NCI-H2196 treated with DMSO at 0.1 percent for 48 hours (cell line): Measurements from ENCODE around the gene RAB6A.
A peak's percentile ranks its signal among the peaks of the same experiment; 100 is the strongest.

Experiments
- DNase-seq: peaks from one replicate; lab custom pipeline; 2025; ENCODE audit not compliant: unreplicated experiment; lab: John Stamatoyannopoulos, UW

RAB6A gene

GRCh38 chr11:73656985-73657384, 103.9 kb downstream of the RAB6A start:
- no peak for DNase-seq

- no peak for DNase-seq
Observed at GRCh38 chr11:73655686-73656085, 105.2 kb downstream of the RAB6A start.

DNA sequence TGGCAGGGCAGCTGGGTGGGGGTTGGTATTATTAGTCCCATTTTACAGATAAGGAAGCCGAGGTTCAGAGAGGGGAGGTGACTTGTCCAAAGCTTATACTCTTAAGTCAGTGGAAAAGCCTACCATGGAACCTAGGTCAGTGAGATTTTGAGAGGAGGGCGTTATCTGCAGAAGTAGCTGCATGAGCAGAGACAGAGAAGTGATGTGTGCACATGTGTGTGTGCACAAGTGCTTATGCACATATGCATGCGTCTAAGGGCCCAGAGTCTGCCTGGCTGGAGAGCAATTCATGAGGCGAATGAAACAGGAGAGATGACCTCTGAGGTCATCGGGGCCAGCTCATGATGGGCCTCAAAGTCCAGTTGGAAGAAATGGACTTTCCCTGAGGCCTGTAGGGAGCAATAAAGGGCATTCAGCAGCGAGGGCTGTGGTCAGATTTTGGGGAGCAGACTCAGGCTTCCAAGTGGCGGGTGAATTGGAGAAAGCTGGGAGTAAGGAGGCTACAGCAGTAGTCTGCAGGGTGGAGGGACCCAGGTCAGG, 106.3 kb downstream of the RAB6A start:
- DNase-seq, result no peak

- no peak for DNase-seq
Observed at GRCh38 chr11:73653996-73654395, 106.9 kb downstream of the RAB6A start.

GRCh38 chr11:73652856-73653559, 107.9 kb downstream of the RAB6A start:
- no peak for DNase-seq

DNA sequence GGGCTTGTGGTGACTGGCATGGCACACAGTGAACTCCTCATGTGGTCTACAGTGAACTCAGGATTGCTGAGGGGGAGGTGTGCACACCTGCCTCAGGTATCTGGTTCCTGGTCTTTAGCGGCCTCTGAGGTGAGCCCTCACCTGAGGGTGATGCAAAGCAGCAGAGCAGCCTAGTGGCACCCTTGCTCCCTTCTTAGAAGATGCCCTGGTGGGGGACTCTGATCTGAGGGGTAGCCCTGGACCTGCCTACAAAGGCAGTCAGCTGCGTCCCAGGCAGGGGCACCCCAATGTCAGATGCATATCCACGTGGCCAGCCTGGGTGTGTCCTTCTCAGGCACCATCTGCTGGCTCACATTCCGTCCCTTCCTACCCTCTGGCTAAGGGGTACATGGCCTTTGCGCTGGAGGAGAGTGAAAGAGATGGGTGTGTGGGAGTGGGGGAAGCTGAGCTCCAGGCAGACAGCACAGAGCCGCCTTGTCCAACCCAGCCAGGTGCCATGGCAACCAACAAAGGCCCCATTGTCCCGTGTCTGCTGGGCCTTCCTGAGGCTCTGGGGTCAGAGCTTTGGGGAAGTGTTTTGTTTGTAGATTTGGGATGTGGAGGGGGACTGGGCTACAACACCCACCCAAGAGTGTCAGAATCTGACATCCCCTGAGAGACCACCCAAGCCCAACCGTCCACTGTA, 108.7 kb downstream of the RAB6A start:
- peak; percentile 2 for DNase-seq

DNA sequence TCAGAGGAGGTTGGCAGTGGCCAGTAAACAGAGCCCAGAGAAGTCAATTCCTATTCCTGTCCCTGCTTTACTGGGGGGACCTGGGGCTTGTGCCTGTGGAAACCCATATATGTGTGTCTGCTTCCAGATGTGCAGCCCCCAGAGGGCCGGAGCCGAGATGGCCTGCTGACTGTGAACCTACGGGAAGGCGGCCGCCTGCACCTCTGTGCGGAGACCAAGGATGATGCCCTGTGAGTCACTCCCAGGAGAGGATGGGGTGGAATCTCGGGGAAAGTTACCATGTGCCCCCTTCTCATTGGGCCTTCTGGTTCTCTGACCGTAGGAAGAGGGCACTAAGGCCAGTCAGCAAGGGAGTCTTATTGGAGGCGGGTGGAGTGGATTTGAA, 109.2 kb downstream of the RAB6A start:
- DNase-seq, result no peak

DNA sequence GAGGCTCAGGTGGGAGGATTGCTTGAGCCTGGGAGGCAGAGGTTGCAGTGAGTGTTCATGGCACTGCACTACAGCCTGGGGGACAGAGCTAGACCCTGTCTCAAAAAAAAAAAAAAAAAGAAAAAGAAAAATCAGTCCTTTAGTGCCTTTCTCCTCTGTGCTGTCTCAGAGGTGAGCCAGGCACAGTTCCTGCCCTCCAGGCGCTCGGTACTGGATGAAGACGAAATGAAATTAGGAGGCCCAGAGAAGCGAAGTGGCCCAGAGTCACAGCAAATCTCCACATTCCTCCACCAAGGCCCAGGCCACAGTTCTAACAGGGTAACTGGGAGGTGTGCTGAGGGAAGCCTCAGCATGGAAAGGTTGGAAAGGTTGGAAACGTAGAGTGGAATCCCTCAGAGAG, 109.6 kb downstream of the RAB6A start:
- DNase-seq, result no peak

DNA sequence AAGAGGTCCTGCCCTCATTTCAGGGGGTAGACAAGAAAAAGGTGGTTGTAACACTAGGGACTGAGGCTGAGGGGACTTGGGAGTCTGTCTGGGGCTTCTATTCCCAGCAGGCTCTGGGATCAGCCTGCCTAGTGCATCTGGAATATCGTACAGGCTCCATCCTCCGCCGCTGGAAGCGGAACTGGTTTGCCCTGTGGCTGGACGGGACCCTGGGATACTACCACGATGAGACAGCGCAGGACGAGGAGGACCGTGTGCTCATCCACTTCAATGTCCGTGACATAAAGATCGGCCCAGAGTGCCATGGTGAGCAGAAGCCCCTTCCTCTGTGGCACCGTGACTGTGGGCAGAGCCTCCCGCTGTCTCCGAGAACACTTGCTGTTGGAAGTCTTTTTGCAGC, 110.5 kb downstream of the RAB6A start:
- no peak for DNase-seq

GRCh38 chr11:73649206-73649605, 111.7 kb downstream of the RAB6A start:
- no peak for DNase-seq

- DNase-seq, result no peak
Observed at GRCh38 chr11:73648571-73649046, 112.3 kb downstream of the RAB6A start.

DNA sequence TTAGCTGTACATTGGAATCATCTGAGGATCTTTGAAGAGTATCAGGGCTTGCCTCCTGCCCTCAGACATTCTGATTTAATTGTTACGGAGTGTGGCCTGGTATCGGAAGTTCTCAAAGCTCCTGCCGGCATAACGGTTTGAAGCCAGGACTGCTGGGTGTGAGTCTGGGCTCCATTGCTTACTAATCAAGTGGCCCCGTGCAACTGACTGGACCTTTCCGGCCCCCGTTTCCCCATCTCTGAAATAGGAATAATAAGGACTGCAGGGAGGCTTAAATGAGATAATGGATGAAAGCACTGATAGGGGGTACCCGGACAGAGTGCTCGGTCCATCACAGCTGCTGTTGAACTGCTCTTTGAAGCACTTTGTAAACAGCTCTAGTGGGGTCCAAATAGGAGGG, 112.8 kb downstream of the RAB6A start:
- no peak for DNase-seq

DNA sequence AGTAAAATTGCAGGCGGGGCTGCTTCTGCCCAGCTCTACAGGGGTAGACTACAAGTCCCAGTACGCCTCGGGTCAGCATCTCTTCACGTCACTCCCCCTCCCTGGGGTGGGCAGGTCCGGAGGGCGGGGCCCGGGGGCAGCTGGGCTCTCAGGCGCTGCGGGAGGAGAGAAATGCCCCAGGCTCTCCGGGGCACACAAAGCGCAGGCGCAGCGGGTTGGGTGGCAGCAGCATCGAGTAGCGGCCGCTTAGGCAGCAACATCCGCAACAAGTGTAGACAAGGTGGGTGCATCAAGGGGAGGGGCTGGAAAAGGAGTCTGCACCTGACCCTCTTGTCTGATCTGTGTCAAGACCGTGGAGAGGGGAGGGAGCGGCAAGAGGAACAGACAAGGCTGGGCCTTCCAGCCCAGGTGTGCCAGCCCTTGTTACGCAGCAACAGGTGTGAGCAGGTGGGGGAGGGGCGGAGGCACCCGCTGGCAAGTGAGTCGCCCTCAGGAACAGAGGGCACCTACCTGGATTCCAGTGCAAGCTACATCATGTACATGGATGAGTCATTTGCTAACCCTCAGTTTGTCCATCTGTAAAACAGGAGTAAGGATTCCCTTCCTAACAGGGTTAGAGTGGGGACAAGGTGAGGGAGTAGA, 113.3 kb downstream of the RAB6A start:
- DNase-seq, result peak; percentile 96

- no peak for DNase-seq
Observed at GRCh38 chr11:73645972-73646631, 114.8 kb downstream of the RAB6A start, which contains the start of gene PLEKHB1. Gene PLEKHB1, plus strand, starts transcription at chr11:73646581. Its CDS starts 28 bp downstream, at chr11:73646609.

GRCh38 chr11:73645121-73645969, 115.5 kb downstream of the RAB6A start:
- DNase-seq, result no peak

DNA sequence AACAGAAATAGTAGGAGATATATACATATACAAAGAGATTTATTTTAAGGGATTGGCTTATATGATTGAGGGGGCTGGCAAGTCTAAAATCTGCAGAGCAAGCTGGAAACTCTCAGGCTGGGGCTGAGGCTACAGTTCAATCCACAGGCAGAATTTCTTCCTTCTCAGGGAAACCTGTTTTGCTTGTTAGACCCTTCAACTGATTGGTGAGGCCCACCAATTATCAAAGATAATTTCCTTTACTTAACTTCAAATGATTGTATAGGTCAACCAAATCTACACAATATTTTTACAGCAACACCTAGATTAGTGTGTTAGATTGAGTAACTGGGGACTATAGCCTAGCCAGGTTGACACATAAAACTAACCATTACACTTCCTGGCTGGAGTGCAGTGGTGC, 119.2 kb downstream of the RAB6A start:
- no peak for DNase-seq

GRCh38 chr11:73640592-73640991, 120.3 kb downstream of the RAB6A start:
- no peak for DNase-seq

DNA sequence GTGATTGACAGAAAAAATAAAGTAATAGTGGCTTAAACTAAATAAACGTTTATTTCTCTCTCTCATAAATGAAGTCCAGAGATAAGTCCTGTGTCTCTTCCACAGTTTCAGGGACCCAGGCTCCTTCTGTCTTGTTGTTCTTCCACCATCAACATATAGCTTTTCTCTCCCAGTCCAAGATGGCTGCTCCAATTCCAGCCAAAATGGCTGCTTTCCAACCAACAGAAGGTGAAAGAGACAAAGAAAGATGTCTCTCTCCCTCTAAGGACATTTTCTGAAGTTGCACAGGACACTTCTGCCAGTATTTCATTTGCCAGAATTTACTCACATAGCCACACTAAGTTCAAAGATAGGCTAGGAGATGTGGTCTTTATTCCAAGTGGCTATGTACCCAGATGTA, 123.9 kb downstream of the RAB6A start:
- DNase-seq, result no peak

- no peak for DNase-seq
Observed at GRCh38 chr11:73636249-73636648, 124.6 kb downstream of the RAB6A start.

DNA sequence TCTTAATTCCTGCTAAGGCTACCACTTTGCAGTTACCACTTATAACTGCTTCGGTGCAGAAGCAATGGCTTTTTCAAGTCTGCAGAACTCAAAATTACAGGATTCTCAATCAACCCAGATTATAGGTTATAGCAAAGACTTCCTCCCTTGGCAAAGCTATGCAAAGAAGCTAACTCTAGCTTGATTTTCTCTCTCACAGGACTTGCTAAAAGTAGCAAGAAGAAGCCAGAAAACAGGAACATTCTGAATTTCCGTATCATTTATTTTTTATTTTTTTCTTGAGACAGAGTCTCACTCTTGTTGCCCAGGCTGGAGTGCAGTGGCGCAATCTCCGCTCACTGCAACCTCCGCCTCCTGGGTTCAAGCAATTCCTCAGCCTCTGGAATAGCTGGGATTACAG, 125.2 kb downstream of the RAB6A start:
- no peak for DNase-seq
